ENCODE results near the gene SCIN.
"Not testable (repeated sequence)": the region's sequence is repeated elsewhere in the genome, so short reads cannot be mapped to it uniquely, and the experiment has no call there.

SCIN gene

DNA sequence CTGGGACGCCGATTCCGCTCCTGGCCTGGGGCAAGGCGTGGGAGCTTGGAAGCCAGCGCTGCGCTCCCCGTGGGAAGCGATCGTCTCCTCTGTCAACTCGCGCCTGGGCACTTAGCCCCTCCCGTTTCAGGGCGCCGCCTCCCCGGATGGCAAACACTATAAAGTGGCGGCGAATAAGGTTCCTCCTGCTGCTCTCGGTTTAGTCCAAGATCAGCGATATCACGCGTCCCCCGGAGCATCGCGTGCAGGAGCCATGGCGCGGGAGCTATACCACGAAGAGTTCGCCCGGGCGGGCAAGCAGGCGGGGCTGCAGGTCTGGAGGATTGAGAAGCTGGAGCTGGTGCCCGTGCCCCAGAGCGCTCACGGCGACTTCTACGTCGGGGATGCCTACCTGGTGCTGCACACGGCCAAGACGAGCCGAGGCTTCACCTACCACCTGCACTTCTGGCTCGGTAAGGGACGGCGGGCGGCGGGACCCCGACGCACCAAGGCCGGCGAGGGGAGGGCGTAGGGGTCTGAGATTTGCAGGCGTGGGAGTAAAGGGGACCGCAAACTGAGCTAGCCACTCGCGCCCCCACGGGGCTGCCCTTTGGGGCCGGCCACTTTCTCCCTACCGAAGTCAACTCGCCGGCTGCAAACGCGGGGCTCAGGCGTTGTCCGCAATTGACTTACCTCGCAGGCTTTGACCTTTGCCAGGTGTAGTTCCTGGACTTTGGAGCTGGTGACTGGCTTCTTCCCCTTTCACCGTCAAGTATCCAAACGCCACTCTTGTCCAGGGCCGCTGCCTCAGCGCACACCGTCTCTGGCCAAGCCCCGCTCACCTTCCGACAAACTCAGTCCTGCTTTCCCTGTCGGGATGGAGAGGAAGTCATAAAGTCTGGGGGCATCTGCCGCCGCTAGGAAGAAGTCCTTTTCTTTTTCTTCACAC, at the start of gene SCIN:
TSS of gene SCIN (plus strand) at position 187 of the 928 bp plus-strand sequence. CDS start at position 254, 67 bp downstream.
- no peak for DNase-seq

DNA sequence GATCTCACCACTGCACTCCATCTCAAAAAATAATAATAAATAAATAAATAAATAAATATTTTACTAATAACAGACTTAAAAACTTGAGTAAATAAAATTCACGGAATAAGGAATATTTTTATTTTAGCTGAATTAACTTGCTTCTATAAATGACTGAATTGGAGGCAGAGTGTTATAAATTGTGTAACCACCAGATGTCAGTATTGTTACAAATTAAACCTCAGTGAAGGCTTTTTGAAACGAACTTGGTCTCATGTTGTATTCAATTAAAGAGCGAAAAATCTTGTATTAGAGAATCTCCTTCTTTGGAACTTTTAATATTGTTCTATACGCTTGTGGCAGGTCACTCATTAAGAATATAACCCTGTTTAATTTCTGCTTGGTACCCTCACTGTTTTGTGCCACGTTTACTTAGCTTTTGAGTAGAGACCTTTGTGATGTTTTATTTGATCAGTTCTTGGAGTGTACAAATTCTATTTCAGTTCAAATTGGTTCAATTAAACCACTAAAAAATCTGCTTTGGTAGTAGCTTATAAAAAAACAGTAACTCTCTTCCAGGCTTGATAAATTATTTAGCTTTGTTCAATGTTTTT, 45.6 kb upstream of the SCIN start:
- peak; percentile 16 to 71 for DNase-seq

DNA sequence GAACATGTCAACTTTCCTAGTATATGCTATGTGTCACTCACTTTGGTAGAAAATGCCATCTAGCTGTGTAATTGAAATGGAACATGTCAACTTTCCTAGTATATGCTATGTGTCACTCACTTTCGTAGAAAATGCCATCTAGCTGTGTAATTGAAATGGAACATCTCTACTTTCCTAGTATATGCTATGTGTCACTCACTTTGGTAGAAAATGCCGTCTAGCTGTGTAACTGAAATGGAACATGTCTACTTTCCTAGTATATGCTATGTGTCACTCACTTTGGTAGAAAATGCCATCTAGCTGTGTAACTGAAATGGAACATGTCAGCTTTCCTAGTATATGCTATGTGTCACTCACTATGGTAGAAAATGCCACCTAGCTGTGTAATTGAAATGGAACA, 43.8 kb upstream of the SCIN start:
- DNase-seq, result not testable (repeated sequence)

DNA sequence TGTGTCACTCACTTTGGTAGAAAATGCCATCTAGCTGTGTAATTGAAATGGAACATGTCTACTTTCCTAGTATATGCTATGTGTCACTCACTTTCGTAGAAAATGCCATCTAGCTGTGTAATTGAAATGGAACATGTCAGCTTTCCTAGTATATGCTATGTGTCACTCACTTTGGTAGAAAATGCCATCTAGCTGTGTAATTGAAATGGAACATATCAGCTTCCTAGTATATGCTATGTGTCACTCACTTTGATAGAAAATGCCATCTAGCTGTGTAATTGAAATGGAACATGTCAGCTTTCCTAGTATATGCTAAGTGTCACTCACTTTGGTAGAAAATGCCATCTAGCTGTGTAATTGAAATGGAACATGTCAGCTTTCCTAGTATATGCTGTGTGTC, 42.9 kb upstream of the SCIN start:
- DNase-seq, result not testable (repeated sequence)

DNA sequence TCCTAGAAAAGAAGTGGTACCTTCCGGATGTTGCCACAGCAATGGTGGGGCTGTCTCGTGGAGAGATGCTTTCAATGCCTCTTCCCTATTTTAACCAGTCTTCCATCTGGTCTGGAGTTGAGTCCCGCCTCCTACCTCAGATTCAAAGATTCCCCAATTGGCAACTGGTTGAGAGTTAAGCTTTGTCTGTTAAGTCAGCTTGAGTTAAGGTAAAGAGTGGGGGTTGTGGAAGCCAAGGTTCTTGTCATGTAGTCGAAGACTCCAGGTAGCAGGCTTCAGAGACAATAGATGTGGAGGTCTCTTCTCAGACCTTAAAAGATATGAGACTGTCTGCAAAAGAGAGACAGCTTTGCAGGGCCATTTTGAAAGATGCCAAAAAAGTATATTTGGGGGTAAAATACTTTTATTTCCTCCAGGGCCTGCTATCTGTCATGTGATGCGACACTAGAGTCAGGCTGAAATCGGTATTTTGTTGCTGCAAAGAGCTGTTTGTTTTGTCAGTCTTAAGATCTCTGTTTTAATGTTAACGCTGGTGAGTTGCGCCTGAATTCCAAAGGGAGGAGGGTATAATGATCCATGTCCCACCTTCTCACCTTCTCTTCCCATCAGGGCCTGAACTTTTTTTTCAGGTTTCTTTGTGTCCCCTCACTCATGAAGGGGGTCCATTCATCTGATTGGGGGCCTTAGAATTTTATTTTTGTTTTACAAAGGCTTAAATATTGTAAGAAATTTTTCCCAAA, 40.4 kb upstream of the SCIN start:
- DNase-seq, result no peak

DNA sequence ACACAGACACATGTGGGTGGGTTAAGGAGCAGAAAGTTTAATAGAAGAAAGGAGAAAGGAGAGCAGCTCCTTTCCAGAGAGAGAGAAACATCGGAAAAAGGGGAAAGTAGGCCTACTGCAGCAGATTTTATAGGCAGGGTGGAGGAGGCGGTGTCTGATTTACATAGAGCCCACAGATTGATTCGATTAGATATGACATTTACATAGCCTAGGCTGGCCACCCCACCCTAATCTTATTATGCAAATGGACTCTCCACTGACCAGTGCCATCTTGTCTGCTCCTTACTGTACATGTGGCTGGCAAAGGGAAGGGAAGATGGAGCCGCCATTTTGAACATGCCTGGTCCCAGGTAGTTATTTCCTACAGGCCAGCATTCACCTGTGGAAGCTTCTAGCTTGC, 38.7 kb upstream of the SCIN start:
- DNase-seq, result no peak

DNA sequence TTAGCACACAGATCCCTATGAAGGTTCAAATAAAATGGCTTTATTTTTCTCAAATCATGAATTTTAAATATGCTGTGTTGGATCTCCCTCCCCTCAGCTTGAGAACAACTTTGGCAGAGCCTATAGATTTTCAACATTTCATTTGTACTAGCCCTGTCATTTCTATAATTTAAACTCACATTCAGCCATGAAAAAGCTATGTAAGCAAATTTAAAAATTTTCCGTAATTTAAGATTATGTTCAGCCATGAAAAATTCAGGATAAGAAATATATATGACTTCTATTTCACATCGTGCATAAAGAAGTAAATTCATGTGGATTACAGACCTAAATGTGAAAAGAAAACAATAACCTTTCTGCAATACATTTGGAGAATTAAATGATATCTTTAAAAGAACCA, 36.5 kb upstream of the SCIN start:
- DNase-seq, result no peak

DNA sequence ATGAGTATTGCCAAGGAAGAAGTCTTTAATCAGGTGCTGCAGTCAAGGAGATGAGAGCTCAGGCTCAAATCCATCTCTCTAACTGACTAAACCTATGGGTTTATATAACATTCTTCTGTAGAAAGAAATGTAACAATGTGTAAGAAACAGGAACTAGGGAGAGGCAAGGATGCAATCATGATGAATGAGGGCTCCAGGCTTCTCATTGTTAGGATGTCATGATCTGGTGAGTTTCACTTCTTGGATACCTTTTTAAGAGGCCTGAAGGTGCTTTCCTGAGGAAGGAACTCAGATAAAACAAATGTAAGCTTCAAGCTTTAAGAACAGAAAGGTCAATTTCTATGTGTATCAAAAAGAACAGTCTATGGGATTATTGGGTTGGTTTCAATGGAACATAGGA, 30.8 kb upstream of the SCIN start:
- no peak for DNase-seq

DNA sequence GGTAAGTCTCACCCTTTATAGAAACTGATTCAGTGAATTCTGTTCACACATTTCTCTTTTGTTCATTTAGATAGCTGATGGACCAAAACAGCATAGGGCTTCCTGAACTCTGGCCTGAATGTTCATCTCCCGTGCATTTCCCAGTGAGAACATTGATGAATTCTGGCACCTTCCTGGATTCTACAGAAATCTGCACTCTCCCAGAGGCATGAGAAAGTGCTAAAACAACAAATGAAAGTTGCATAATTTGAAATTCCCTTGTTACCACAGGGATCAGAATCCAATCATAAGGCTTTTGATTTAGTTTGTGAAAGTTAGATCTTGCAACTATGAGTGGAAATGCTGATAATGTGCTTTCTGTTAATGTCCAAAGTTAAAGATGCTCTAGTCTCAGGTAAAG, 29.7 kb upstream of the SCIN start:
- no peak for DNase-seq

DNA sequence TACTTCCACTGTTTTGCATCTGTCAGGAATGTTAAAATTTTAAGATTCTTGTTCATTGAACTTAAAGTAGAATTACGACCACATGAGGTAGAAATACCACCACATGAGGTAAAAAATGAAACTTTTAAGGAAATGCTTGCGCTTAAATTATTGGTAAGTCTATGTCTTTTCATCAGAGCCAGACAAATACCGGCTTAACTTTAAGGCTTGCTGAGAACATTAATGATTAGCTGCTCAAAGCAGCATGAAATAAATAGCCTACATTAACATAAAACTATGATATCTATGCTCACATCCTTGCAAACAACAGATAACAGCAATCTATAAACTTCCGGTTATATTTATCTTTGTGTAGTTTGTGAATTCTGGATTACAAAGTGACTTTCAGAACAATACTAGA, 26.9 kb upstream of the SCIN start:
- DNase-seq, result no peak

DNA sequence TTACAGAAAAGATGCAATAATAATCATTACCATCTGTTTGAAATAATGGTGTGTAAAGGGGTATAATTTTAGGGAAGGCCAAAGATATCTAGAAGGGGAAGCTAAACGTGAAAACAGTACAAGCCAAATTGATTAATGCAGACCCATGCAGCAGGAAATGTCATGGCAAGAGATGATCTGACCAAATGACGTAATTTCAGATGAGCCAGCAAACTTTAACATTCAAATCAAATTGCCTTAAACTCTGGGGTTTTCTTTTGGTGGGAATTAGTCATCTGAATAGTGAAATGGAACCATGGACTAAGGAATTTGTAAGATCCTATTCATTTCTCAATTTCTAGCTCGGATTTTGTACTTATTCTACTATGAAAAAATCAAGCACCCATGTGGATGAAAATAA, 21.4 kb upstream of the SCIN start:
- DNase-seq, result no peak

DNA sequence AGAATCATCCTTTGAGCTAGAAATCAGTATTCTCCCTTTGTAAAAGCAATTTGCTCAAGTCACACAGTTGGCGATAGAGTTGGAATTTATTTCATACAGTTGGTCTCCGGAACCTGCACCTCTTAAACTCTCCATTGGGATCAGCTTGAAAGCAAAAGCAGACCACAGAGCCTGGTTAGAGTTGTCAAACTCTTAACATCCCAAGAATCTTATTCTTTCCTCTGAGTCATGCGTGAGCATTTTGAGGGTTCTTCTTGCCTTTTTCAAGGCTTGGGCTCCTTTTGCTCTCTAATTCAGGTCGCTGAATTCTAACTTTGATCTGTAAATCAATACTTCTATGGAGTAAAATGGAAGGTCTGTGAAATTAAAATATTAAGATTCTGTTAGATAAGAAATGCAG, 19.6 kb upstream of the SCIN start:
- no peak for DNase-seq

DNA sequence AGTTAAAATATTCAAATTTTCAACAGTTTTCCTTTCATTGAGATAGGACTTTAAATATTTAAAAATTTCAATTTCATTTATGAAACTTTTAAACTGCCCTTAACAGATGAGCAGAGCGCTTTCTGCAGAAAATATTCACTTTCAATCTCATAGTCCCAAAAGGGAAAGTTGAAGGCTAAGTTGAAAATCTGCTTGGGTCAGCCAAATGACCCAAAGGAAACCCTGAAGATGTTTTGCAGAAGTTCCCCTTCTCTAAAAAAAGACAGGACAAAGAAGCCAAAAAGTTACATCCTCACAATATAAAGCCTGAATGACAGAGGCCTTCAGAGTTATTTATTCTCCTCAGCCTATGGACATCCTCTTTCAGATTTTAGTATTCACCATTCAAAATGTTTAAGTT, 17.6 kb upstream of the SCIN start:
- DNase-seq, result no peak

DNA sequence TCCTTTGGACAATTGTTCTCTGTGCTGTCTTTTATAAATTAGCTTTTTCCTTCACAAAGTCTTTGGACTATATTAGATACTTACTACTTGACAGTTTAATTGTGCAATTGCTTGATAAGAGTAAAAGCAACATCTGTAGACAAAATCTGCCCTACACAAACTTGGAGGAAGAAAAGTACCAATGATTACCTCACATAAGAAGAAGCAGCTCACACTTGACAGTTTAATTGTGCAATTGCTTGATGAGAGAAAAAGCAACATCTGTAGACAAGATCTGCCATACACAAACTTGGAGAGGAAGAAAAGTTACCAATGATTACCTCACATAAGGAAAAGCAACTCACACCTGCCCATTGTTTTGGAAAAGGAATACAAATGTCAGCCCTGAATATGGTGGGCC, 17.1 kb upstream of the SCIN start:
- DNase-seq, result no peak

DNA sequence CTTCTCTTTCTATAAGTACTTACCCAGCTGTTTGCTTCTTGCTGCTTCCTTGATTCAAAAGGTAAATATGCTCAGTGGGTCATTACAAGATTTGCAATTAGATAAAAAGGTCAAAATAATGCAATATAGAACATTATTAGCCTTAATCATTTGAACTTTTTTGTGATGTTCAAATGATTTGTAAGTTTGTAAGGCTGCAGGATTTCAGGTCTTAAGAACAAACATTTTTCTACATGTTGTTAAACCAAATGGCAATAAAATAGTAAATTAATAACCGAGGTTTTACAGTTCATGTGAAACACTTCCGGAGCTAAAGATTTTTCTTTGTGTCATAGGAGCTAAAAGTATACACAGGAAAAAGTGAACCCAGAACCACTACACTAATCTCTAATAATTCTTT, 16.2 kb upstream of the SCIN start:
- DNase-seq, result no peak

DNA sequence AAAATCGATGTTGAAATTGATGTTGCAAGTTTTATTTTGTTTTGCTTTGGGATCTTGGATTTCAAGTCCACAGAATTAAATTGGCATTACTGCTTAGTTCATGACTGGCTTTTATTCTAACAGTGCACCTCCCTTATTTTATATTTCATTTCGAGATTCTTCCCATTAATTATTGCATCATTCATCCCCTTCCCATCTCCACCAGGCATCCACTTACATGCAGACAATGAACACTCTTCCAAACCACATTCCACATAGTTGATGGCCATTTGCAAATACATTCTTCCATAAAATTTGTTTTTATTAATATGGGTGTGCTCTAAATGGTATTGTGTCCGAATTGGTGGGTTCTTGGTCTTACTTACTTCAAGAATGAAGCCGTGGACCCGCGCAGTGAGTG, 15.6 kb upstream of the SCIN start:
- no peak for DNase-seq

DNA sequence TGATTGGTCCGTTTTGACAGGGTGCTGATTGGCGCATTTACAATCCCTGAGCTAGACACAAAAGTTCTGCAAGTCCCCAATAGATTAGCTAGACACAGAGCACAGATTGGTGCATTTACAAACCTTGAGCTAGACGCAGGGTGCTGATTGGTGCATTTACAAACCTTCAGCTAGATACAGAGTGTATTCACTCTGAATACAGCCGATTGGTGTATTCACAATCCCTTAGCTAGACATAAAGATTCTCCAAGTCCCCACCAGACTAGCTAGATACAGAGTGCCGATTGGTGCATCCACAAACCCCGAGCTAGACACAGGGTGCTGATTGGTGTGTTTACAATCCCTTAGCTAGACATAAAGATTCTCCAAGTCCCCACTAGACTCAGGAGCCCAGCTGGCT, 14.8 kb upstream of the SCIN start:
- DNase-seq, result not testable (repeated sequence)

DNA sequence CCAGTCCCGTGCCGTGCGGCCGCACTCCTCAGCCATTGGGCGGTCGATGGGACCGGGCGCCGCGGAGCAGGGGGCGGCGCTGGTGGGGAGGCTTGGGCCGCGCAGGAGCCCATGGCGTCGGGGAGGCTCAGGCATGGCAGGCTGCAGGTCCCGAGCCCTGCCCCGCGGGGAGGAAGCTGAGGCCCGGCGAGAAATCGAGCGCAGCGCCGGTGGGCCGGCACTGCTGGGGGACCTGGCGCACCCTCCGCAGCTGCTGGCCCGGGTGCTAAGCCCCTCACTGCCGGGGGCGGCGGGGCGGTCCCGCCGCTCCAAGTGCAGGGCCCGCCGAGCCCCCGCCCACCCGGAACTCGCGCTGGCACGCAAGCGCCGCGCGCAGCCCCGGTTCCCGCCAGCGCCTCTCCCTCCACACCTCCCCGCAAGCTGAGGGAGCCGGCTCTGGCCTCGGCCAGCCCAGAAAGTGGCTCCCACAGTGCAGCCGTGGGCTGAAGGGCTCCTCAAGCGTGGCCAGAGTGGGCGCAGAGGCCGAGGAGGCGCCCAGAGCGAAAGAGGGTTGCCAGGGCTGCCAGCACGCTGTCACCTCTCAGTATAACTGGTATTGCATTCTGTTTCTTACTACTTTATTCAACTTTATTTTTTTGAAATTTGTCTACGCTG, 14.3 kb upstream of the SCIN start:
- DNase-seq, result not testable (repeated sequence)

DNA sequence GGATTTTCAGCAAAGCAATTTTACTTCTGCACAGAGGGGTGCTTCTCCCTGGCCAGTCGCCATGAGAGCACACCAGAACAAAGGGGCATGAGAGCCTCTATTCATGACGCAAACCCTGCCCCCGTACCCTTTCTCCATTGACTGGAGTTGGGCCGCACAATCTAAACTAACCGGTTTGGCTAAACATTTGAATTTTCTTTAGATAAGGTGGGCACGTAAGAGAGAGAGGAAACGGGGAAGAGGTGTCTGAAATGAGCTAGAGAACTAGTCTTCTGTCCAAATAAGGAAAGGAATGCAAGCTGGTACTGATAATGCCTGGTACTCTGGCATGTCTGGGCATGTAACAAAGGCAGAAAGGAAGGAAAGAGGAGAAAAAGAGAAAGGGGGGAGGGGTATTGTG, 13.2 kb upstream of the SCIN start:
- DNase-seq, result no peak

DNA sequence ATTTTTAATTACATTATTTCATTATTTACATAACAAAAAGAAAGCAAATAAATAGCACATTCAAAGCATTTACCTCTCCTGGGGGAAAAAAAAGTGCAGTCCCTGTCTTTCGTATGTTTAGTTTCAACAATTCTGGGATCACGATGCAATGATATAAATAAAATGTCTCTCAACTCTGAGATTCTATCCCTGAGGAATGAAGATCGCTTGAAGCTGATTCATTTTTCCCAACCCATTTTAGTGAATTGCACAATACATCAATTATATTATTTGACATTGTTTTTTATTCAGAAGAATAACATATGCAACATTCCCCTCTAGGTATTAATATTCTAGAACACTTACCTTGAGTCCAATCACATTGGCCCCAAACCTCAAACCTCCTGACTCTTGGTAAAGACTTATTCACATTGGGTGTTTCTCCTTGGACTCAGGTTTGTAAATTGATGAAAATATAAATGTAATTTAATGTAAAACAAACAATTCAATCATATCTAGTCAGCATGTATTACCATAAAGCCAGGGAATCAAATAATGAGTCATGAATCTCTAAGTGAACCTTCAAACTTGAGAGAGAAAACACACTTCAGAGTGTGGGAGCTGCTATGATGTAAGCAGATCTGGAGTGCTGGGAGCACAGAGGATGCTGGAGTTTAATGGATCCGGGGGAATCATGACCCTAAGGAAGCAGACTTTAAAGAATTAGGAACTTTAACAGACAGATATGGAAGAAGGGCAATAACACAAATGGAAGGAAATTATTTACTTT, 5.3 kb upstream of the SCIN start:
- DNase-seq, result no peak

DNA sequence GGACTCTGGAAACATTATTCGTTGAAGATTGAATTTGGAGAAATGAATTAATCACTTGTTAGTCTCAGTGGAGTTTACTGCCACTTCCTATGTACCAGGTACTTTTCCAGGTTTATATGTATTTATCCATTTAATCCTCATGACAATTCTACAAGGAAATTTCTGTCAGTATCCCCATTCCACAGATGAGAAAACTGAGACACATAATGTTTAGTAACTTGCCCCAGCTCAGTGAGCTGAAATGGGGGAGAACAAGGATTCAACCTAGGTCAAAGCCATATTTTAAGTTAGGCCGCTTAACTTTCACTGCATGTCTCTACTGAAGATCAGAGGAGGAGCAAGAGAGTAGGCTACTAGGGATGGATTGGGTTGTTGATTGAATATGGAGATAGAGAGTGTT, 4.6 kb upstream of the SCIN start:
- DNase-seq, result no peak

DNA sequence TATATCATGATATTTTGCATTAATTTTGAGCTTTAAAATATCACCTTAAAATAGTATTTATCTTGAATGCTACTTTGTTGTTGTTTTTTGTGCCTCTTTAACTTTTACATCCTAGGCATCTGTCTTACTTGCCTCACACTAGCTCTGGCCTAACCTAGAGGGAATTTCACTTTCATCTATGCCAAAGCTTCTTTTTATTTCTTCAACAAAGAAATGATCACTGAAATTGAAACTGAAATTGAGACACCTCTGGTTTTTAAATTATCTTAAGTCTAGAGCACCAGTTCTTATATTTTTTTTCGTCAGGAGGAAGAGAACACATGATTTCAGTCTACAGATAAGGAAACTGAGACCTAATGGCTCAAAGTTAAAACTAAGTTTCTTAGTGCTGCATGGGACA, 3.5 kb upstream of the SCIN start:
- no peak for DNase-seq

DNA sequence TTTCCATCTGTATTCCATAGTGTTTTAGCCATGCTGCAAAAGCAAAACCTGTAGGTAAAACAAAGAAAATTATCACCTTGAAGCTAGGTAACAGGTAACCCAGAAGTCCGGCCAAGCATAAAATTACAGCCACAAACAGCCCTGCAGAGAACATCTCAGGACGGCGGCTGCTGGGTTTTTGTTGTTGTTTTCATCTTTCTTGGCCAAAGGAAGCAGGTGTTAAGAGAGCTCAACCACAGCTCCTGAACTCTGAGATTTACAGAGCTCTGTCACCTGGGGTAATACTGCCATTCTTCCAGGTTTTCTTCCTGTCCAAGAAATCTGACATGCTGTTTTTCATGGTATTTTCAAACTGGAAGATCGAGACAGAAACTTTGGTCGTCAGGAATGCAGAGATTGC, 847 bp upstream of the SCIN start:
- no peak for DNase-seq
